ENCODE data around the gene MED27.

DNA sequence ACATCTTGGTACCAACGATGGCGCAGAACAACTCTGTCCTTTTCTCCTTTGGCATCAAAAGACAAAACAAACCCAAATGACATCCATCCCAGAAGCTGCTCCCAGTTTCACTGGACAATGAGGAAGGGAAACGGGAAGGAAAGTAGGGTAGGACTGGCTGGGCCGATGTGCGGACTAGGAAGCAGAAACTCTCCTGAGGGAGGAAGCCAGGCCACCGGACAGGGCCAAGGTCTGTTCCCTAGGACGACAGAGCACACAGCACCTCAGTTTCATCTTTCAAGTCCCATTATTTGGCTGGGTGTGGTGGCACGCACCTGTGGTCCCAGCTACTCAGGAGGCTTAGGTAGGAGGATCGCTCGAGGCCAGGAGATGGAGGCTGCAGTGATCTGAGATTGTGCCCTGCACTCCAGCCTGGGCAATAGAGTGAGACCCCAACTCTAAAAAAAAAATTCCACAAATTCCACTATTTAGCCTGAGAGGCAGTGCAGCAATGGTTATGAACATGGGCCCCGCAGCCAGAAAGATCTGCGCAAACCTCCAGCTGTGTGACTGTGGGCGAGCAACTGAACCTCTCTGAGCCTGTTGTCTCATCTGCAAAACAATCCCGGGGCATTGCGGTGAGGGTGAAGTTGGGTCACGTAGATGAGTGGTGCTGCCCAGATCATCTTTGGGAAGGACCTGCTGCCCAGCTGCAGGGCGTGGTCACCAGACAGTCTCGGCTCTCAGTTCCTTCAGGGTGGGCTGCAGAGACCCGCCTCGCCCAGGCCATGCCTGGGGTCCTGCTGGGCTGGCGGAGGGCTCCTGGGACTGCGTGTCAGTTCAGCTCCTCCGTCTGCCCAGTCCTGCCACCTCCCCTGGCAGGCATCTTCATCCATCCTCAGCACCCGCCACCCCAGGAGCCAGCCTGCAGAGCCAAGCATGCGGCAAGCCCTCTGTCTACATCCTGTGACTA lies 238.6 kb downstream of the MED27 start:
- no peak for TF ChIP-seq ZNF274 (IDR thresholded peaks at IDR 0.05; ENCODE audit: insufficient read depth, insufficient read length)
- no peak for TF ChIP-seq BCLAF1 (IDR thresholded peaks at IDR 0.05)
